Measurements from ENCODE around the gene NKTR. TPM values are rescaled to one million over a fixed set of nuclear protein-coding genes. Genes with fewer than 3 reads are reported as not detected.

The NKTR gene
- polyA plus RNA-seq, 3 donors, result 2.6 to 78.5 (median 5.8) TPM

DNA sequence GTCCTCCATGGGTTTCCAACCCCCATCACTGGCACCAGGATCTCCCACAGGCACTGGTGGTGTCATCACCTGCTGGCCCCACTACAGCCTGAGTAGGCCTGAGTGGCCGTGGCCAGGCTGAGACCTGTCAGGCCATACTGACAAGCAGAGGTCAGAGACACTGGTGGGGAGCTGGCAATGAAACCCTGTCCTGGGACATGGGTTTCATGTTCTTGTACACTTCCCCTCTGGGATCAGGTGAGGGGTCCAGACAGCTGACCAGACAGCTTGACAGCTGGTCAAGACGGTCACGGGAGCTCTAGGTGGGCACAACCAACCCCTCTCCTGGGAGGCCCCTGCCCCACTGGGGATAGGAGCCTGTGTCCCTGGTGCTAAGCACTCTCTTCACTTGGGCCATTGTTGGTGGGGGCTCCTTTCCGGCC lies 66.1 kb downstream of the NKTR start:
- intact Hi-C loops (cut with micrococcal nuclease), result no loop called here
- Mint-ChIP-seq H3K4me1 (peaks cover 7% of the 10 kb centered on the region), H3K36me3 (peaks cover 6 to 21% of the 10 kb centered on the region in 2 donors)

DNA sequence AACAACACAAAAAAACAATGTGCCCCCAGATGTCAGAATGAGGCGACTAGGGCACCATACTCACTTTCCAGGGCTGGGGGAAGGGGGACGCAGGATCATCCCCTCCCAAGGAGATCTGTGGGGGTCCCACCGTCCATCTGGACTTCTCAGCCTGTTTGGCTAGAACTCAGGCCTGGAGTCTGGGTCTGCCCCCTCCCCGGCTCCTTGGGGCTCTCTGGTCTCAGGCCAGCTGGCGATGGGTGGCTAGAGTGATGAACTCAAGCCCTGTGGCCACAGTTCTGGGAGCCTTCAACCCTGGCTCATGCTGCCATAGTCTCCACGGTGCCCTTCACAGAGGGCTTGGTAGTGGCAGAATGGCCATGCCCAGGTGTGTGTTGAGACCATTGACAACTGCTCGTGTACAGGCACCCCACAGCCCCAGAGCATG lies 66.6 kb downstream of the NKTR start:
- peaks cover 1 to 12% (median 4%) of the 10 kb centered on the region in 3 donors for H3K27me3 Mint-ChIP-seq (ENCODE audit: low read depth in 3 of 3)
- Histone ChIP-seq H3K27me3 (ENCODE audit: control insufficient read depth in 2 of 2, insufficient read depth in 2 of 2, low read length in 2 of 2) (no peaks in the 10 kb centered on the region), H3K27ac (ENCODE audit: low read depth in 1 of 2, low read length in 2 of 2) (no peak overlapping the region), H3K36me3 (replicated peaks in 1 of 2; ENCODE audit: control insufficient read depth in 1 of 2, insufficient read depth in 2 of 2, low read length in 2 of 2) (peaks cover 0 to 8% of the 10 kb centered on the region in 2 donors), H3K9me3 (replicated peaks in 1 of 2; ENCODE audit: control insufficient read depth in 1 of 2, insufficient read depth in 1 of 2, low read length in 2 of 2) (peaks cover 0 to 10% of the 10 kb centered on the region in 2 donors), H3K4me1 (ENCODE audit: control insufficient read depth in 1 of 2, insufficient read depth in 2 of 2, low read length in 2 of 2) (peaks cover 0 to 4% of the 10 kb centered on the region in 2 donors), H3K4me3 (replicated peaks in 1 of 3; ENCODE audit: low read depth in 2 of 3, low read length in 3 of 3) (no peak overlapping the region), H3K9ac (ENCODE audit: insufficient read depth, low read length, poor library complexity, severe bottlenecking) (no peak overlapping the region), H3K79me2 (ENCODE audit: insufficient read depth, low read length) (no peaks in the 10 kb centered on the region), H2AFZ (ENCODE audit: insufficient read depth, low read depth, low read length, poor library complexity, severe bottlenecking) (no peak overlapping the region), H4K20me1 (ENCODE audit: insufficient read depth, low read length) (no peaks in the 10 kb centered on the region), H3K4me2 (replicated peaks; ENCODE audit: extremely low read depth, low read length, poor library complexity, severe bottlenecking) (no peak overlapping the region)
- TF ChIP-seq, protein P1, sequence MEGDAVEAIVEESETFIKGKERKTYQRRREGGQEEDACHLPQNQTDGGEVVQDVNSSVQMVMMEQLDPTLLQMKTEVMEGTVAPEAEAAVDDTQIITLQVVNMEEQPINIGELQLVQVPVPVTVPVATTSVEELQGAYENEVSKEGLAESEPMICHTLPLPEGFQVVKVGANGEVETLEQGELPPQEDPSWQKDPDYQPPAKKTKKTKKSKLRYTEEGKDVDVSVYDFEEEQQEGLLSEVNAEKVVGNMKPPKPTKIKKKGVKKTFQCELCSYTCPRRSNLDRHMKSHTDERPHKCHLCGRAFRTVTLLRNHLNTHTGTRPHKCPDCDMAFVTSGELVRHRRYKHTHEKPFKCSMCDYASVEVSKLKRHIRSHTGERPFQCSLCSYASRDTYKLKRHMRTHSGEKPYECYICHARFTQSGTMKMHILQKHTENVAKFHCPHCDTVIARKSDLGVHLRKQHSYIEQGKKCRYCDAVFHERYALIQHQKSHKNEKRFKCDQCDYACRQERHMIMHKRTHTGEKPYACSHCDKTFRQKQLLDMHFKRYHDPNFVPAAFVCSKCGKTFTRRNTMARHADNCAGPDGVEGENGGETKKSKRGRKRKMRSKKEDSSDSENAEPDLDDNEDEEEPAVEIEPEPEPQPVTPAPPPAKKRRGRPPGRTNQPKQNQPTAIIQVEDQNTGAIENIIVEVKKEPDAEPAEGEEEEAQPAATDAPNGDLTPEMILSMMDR (IDR thresholded peaks at IDR 0.05), result no peak
- 83% methylated on average over 6 of the region's 7 CpGs for WGBS (ENCODE audit: insufficient coverage)
- intact Hi-C loops (cut with micrococcal nuclease), result no loop called here
- H3K27ac Mint-ChIP-seq, result no peak overlapping the region
- peaks cover 6 to 19% of the 10 kb centered on the region in 2 donors for H3K36me3 Mint-ChIP-seq
- peaks cover 2 to 8% (median 5%) of the 10 kb centered on the region in 7 donors for H3K9me3 Mint-ChIP-seq
- peaks cover 7% of the 10 kb centered on the region for H3K4me1 Mint-ChIP-seq
- H3K4me3 Mint-ChIP-seq, result no peak overlapping the region
- no peak for DNase-seq

More for the DNA sequence above, 66.1 kb downstream of the NKTR start:
- no peaks in the 10 kb centered on the region for H4K20me1 ChIP-seq (ENCODE audit: insufficient read depth, low read length)
- Mint-ChIP-seq H3K9me3 (peaks cover 2 to 8% (median 5%) of the 10 kb centered on the region in 7 donors), H3K27me3 (ENCODE audit: low read depth in 3 of 3) (peaks cover 1 to 12% (median 4%) of the 10 kb centered on the region in 3 donors), H3K4me3 (no peak overlapping the region), H3K27ac (no peak overlapping the region)
- H3K4me2 ChIP-seq (replicated peaks; ENCODE audit: extremely low read depth, low read length, poor library complexity, severe bottlenecking), result no peak overlapping the region
- peaks cover 0 to 10% of the 10 kb centered on the region in 2 donors for H3K9me3 ChIP-seq (replicated peaks in 1 of 2; ENCODE audit: control insufficient read depth in 1 of 2, insufficient read depth in 1 of 2, low read length in 2 of 2)
- TF ChIP-seq, protein P1 (IDR thresholded peaks at IDR 0.05), result no peak
- no peak overlapping the region for H3K27ac ChIP-seq (ENCODE audit: low read depth in 1 of 2, low read length in 2 of 2)
- H3K79me2 ChIP-seq (ENCODE audit: insufficient read depth, low read length), result no peaks in the 10 kb centered on the region
- no peaks in the 10 kb centered on the region for H3K27me3 ChIP-seq (ENCODE audit: control insufficient read depth in 2 of 2, insufficient read depth in 2 of 2, low read length in 2 of 2)
- DNase-seq, result no peak
- H2AFZ ChIP-seq (ENCODE audit: insufficient read depth, low read depth, low read length, poor library complexity, severe bottlenecking), result no peak overlapping the region
- H3K36me3 ChIP-seq (replicated peaks in 1 of 2; ENCODE audit: control insufficient read depth in 1 of 2, insufficient read depth in 2 of 2, low read length in 2 of 2), result peaks cover 2 to 14% of the 10 kb centered on the region in 2 donors
- H3K9ac ChIP-seq (ENCODE audit: insufficient read depth, low read length, poor library complexity, severe bottlenecking), result no peak overlapping the region
- WGBS (ENCODE audit: insufficient coverage), result 100% methylated on average over 1 of the region's 4 CpGs
- H3K4me3 ChIP-seq (replicated peaks in 1 of 3; ENCODE audit: low read depth in 2 of 3, low read length in 3 of 3), result no peak overlapping the region
- peaks cover 0 to 4% of the 10 kb centered on the region in 2 donors for H3K4me1 ChIP-seq (ENCODE audit: control insufficient read depth in 1 of 2, insufficient read depth in 2 of 2, low read length in 2 of 2)
